Suppressor macrophage (primary cell): ENCODE measurements around the gene IL13RA1.
"Not testable (repeated sequence)": the region's sequence is repeated elsewhere in the genome, so short reads cannot be mapped to it uniquely, and the experiment has no call there.

Experiments used
- DNase-seq, 4 experiments: peaks; one replicate each; pipeline ENCODE4 v3.0.0-alpha.2; 2020 to 2022
- total RNA-seq, 17 experiments: gene quantifications; one replicate each; lab custom pipeline; 2026; ENCODE audit warnings: mixed read lengths in 6 of 17, inconsistent platforms in 3 of 17; lab: John Stamatoyannopoulos, UW

Gene IL13RA1
- total RNA-seq, result 67.3 to 185 (median 135) reads per million in 17 experiments

GRCh38 chrX:118726887-118727685, at the start of gene IL13RA1:
Gene IL13RA1, plus strand, starts transcription at chrX:118727606. Its CDS starts 33 bp downstream, at chrX:118727639.
- peak; percentile 56 to 86 (median 74) for DNase-seq

- DNase-seq, result peak in 2 of 4 experiments; percentile 4 to 6
These were observed 48.1 kb upstream of the IL13RA1 start for GRCh38 chrX:118679290-118679689.

DNA sequence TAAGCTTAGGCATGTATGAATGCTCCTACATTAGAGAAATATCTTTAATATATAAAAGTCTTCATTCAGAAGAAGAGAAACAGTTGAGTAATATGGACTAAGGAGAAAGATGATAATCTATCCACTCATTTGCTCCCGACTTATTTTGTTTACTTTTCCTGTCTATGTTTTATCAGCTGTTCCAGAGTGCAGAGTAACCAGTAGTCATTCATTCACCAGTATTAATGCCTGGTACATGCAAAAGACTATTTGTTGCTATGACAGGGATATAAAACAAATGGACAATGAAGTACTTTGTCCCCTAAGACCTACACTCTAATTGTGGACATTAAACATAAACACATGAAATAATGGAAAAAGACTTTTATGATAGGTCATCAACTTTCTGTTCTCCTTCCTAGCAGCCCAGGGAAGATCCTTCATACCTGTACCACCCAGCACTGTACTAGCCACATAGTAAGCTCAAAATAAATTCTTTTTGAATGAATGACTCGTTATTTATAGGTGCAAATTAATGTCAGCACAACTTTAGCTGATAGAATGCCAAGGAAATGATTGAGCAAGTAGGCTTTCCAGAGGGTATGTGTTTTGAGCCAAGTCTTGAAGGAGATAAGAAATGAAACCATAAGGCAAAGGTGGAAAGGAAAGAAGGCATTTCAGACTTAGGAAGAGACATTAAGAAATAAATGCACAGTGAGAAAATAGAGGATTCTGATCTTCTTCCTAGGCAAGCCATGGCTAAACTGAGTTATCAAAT, 45.0 kb upstream of the IL13RA1 start:
- DNase-seq, result no peak

- DNase-seq, result no peak
These were observed 42.0 kb upstream of the IL13RA1 start for GRCh38 chrX:118685393-118685792.

GRCh38 chrX:118688935-118689334, 38.5 kb upstream of the IL13RA1 start:
- DNase-seq, result no peak

- DNase-seq, result no peak
These were observed 33.6 kb upstream of the IL13RA1 start for GRCh38 chrX:118693843-118694242.

DNA sequence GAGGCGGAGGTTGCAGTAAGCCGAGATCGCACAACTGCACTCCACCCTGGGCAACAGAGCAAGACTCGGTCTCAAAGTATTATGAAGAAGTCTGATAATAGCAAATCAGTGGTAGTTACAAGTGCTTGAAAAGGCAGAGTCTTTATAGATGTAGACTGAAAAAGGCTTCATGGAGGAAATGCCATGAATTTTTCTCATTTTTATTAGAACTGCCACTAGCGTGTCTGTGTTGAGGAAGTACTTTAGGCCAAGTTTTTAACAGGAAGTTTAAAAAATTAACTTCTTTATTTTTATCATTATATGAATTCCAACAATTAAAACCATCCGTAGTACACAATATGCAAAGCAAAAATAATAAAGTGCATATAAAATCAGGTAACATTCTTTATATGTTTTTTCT, 32.8 kb upstream of the IL13RA1 start:
- peak in 2 of 4 experiments; percentile 47 to 57 for DNase-seq

DNA sequence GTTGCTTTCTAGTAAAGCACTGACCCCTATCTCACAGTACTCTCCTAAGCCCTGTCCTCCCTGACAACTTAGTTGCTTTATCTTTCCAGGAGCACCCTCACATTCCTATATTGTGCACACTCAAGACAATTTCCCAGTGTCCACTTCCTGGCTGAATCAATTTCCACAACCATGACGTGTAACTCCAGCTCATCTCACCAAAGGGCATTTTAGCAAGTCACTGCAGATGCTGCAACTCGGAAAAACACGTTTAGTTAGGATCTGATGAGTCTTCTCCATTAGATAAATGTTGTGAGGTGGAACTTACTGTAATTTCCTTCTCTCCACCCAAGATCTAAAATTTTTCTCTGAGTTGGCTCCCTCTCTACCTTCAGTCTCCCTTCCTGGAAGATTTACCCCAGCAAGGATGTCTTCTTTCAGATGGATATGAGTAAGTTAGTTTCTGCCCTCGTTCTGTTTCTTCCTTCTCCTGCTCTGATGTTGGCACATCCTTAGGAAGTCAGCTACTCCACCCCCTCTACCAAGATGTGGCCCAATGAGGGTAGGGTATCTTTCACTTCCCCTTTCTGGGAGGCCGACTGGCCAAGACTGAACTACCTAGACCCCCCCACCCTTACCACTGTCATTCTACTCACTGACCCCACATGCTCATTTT, 28.8 kb upstream of the IL13RA1 start:
- DNase-seq, result peak; percentile 39 to 78 (median 66)

DNA sequence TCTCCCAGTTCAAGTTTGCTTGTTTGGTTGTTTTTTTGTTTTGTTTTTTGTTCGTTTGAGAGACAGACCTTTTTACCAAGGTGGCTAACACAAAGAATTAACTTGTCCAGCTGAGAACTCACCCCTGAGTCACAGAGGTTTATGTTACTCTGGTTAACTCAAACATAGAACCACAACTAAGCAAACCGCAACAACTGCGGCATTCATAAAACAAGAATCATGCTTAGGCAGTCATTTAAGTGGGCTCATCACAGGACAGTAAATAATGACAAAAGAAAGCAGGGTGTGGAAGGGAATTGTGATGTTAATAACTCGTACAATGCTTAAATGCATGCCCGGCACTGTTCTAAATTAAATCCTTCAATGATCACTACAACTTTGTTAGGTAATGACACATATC, 24.7 kb upstream of the IL13RA1 start:
- no peak for DNase-seq

GRCh38 chrX:118706681-118707080, 20.7 kb upstream of the IL13RA1 start:
- peak; percentile 28 to 75 (median 54) for DNase-seq

DNA sequence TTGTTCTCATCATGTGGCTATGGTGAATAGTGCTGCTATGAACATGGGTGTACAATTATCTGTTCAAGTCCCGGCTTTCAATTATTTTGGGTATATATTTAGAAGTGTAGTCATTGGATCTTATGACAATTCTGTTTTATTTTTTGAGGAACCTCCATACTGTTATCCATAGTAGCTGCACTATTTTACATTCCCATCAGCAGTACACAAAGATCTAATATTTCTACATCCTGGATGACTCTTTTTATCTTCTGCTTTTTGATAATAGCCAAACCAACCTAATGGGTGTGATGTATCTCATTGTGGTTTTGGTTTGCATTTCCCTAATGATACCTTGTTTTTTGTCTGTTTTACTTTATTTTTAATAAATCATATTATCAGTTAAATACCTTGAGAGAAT, 12.9 kb upstream of the IL13RA1 start:
- DNase-seq, result peak in 2 of 4 experiments; percentile 62 to 76

GRCh38 chrX:118715917-118716316, 11.5 kb upstream of the IL13RA1 start:
- not testable (repeated sequence) for DNase-seq

- DNase-seq, result not testable (repeated sequence)
These were observed 10.6 kb upstream of the IL13RA1 start for GRCh38 chrX:118716833-118717232.

DNA sequence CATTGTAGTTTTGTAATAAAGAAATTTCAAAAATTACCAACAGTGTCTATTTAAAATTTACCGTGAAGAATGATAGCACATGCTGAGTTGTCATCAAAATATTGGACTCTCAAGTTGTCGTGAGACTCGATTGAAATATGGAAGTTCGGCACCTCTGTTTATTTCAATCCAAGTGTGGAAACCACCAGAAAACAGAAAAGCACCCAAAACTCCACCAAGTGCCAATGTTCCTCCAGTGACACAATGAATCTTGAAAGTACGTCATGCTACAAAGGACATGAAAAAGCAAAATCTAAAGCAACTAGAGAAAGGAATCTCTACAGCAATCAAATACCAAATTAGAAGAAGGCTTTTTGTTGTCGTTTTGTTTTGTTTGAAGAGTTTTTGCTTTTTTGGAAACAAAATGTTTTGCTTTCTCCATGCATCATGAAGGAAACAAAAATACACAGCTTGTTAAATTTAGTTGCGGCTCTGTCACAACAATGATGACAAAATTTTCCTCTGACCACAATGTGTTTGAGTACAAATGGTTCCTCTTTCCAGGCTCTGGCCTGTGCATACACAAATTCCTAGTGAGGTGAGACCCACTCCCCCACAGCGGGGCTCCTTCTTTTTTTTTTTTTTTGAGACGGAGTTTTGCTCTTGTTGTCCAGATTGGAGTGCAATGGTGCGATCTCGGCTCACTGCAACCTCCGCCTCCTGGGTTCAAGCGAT, 9.6 kb upstream of the IL13RA1 start:
- DNase-seq, result peak; percentile 67 to 89 (median 78)

- peak; percentile 41 to 82 (median 72) for DNase-seq
These were observed 8.7 kb upstream of the IL13RA1 start for GRCh38 chrX:118718737-118719136.

GRCh38 chrX:118720058-118720707, 7.2 kb upstream of the IL13RA1 start:
- DNase-seq, result no peak

- no peak for DNase-seq
These were observed 4.0 kb upstream of the IL13RA1 start for GRCh38 chrX:118723376-118723775.

DNA sequence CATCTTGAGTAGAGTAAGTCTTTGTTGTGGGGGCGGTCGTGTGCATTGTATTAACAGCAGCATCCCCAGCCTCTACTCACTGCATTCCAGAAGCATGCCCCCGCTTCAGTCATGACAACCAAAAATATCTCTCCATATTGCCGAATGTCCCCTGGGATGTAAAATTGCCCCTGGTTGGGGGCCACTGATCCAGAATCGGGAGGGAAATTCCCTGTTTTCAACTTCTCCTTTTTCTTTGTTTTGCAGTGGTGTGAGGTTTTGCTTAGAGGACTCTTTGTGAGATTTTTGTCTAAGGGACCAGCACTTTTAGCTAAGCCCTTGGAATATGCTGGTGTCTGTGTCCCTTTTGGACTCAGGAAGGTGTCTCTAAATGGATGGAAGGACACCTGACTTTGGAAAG, 3.0 kb upstream of the IL13RA1 start:
- peak in 3 of 4 experiments; percentile 19 to 51 (median 49) for DNase-seq

- DNase-seq, result peak in 1 of 4 experiments; percentile 36
These were observed 2.6 kb upstream of the IL13RA1 start for GRCh38 chrX:118724775-118725174.

DNA sequence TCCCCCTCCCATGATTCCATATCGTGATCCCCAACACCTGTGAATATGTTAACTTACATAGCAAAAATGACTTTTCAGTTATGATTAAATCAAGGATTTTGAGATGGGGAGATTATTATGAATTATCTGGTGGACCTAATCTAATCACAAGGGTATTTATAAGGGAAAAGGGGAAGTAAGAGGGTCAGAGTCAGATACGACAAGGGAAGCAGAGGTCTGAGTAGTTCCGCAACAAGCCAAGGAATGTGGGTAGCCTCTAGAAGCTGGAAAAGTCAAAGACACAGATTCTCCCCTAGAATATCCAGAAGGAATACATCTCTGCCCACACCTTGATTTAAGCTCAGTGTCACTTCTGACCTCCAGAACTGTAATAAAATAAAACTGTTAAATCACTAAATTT, 1.0 kb upstream of the IL13RA1 start:
- peak; percentile 20 to 64 (median 50) for DNase-seq

GRCh38 chrX:118727686-118728339, 407 bp downstream of the IL13RA1 start:
- DNase-seq, result peak in 3 of 4 experiments; percentile 26 to 61 (median 47)
